HG03442 (cell line): ENCODE measurements around the gene CDC45.

Source experiments
- ATAC-seq: cut with Tn5 transposase; IDR thresholded peaks from one replicate; pipeline ENCODE4 v1.9.1; 2021; ENCODE audit warnings: mild to moderate bottlenecking, moderate library complexity; ENCODE audit not compliant: unreplicated experiment

CDC45 gene

GRCh38 chr22:19448076-19448607 is 31.6 kb upstream of the CDC45 start:
- ATAC-seq: peak; percentile 26

- peak; percentile 35 for ATAC-seq
These were observed 30.8 kb upstream of the CDC45 start for GRCh38 chr22:19448739-19449421.

- no peak for ATAC-seq
These were observed 30.3 kb upstream of the CDC45 start for GRCh38 chr22:19449422-19449767.

GRCh38 chr22:19450363-19451175 is 29.2 kb upstream of the CDC45 start:
- no peak for ATAC-seq

- ATAC-seq: no peak
These were observed 28.1 kb upstream of the CDC45 start for GRCh38 chr22:19451570-19451969.

GRCh38 chr22:19453718-19454117 is 26.0 kb upstream of the CDC45 start:
- ATAC-seq: no peak

- ATAC-seq: no peak
These were observed 25.6 kb upstream of the CDC45 start for GRCh38 chr22:19454156-19454555.

- no peak for ATAC-seq
These were observed 24.7 kb upstream of the CDC45 start for GRCh38 chr22:19455033-19455432.

- ATAC-seq: no peak
These were observed 23.9 kb upstream of the CDC45 start for GRCh38 chr22:19455585-19456370.

- no peak for ATAC-seq
These were observed 23.2 kb upstream of the CDC45 start for GRCh38 chr22:19456541-19456940.

GRCh38 chr22:19457828-19458428 is 21.8 kb upstream of the CDC45 start:
- no peak for ATAC-seq

GRCh38 chr22:19460036-19460435 is 19.7 kb upstream of the CDC45 start:
- no peak for ATAC-seq

- ATAC-seq: no peak
These were observed 18.2 kb upstream of the CDC45 start for GRCh38 chr22:19461506-19461905.

- ATAC-seq: no peak
These were observed 16.7 kb upstream of the CDC45 start for GRCh38 chr22:19463008-19463407.

- ATAC-seq: no peak
These were observed 15.9 kb upstream of the CDC45 start for GRCh38 chr22:19463491-19464469.

GRCh38 chr22:19464546-19464945 is 15.2 kb upstream of the CDC45 start:
- no peak for ATAC-seq

- no peak for ATAC-seq
These were observed 14.7 kb upstream of the CDC45 start for GRCh38 chr22:19464975-19465374.

GRCh38 chr22:19466126-19466716 is 13.5 kb upstream of the CDC45 start:
- ATAC-seq: no peak
